Fibroblast of the conjunctiva (primary cell): ENCODE data around the gene GHDC.
"Not testable (repeated sequence)": the region's sequence is repeated elsewhere in the genome, so short reads cannot be mapped to it uniquely, and the experiment has no call there.

Source experiments
- DNase-seq: peaks from one replicate; pipeline ENCODE4 v3.0.0-alpha.2; 2010; ENCODE audit warnings: low read depth

The GHDC gene

GRCh38 chr17:42146911-42147607, 47.2 kb downstream of the GHDC start:
- DNase-seq = no peak

DNA sequence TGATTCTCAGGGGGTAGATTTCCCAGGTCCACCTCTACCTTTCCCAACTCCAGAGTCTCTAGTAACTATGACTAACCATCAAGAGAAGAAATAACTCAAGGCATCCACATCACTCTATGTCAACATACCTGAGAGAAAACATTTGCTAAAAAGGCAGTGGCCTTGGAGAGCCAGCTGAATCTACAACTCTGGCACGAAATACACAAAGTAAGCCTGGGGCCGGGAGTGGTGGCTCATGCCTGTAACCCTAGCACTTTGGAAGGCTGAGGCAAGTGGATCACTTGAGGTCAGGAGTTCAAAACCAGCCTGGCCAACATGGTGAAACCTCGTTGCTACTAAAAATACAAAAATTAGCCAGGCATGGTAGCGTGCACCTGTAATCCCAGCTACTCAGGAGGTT, 51.2 kb downstream of the GHDC start:
- DNase-seq = not testable (repeated sequence)

DNA sequence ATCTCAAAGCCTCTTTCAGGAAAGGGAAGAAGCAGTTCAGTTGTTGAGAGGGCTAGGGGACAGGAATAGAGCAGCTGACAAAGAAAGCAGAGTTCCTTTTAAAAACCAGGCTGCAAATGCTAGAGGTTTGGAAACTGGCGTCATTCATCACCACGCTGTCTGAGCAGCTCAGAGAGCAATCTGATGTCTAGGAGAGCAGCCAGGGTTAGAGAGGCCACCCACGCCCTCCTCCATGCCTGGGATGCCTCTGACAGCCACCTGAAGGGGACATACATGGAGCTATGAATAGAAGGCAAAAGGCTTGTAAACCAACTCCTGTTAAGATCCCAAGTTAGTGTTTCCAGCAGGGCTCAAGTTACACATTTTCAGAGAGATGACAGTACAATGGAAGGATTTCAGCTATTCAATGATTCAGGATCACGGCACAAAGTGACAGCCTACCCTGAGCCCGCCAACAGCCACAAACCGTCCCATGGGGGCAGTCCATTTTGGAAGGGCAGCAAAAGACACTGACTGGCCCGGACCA, 51.9 kb downstream of the GHDC start:
- no peak for DNase-seq

- DNase-seq = no peak
Measured at GRCh38 chr17:42141382-42141781, 52.9 kb downstream of the GHDC start.

- not testable (repeated sequence) for DNase-seq
Measured at GRCh38 chr17:42140690-42141089, 53.6 kb downstream of the GHDC start.
